Fibroblast of skin of left quadriceps (primary cell): ENCODE results near the gene DNMT3A.
A peak's percentile ranks its signal among the peaks of the same experiment; 100 is the strongest.

ENCODE experiments used
- DNase-seq, 2 experiments: peaks; one replicate each; pipeline ENCODE4 v3.0.0-alpha.2; 2013; ENCODE audit warnings: low read depth in 2 of 2

The DNMT3A gene

DNA sequence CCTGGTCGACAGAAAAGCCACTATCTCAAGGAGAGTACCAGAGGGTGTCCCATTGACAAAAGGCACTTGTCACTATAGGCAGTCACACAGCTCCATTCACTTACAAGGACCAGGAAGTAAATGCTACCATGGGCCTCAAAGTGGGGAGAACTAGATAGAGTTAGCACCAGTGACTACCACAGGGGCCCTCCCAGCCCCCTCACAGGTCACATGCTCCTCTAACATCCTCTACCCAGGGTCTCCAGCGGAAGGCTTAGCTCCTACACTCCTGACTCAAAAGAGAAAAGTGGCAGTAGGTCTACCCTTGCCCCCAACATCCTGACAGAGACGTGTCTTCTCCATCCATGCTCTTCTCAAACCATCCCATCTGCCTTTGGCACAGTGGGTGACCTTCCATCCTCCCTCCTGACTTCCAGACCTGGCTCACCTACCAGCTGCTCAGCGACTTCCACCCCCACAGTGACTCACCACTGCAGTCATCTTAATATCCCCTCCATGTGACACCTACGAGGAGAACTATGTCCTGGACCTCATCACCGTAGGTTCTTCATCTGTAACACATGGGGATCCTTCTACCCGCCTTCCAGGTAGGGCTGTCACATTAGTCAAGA is 5.6 kb upstream of the DNMT3A start:
- no peak for DNase-seq

DNA sequence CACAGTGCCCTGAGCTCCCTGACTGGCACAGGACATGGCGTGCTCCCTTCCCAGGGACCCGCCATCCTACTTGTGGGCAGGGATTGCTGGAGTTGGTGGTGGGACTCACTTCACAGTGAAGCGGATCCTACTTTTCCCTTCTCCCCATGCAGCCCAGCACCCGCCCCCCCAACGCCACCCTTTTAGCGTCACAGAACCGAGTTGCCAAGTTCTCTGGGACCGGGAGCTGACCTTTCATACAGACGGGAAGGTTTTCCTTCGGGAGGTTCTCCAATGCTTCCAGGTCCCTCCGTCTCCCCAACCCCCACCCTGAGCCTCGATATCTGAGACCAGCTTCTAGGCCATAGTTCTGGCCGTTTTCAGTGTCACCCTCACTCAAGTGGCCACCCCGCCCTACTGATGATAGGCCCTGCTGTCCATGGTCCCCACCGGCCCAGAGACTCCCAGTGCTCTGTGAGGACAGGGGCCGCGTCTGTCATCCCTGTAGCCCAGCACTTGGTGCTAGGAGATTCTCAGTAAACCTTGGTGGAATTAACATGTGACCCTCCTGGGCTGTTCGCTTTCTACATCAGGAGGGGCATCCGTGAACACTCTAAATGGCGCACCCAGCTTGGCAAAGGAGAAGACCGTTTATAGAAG is 1.6 kb upstream of the DNMT3A start:
- no peak for DNase-seq

DNA sequence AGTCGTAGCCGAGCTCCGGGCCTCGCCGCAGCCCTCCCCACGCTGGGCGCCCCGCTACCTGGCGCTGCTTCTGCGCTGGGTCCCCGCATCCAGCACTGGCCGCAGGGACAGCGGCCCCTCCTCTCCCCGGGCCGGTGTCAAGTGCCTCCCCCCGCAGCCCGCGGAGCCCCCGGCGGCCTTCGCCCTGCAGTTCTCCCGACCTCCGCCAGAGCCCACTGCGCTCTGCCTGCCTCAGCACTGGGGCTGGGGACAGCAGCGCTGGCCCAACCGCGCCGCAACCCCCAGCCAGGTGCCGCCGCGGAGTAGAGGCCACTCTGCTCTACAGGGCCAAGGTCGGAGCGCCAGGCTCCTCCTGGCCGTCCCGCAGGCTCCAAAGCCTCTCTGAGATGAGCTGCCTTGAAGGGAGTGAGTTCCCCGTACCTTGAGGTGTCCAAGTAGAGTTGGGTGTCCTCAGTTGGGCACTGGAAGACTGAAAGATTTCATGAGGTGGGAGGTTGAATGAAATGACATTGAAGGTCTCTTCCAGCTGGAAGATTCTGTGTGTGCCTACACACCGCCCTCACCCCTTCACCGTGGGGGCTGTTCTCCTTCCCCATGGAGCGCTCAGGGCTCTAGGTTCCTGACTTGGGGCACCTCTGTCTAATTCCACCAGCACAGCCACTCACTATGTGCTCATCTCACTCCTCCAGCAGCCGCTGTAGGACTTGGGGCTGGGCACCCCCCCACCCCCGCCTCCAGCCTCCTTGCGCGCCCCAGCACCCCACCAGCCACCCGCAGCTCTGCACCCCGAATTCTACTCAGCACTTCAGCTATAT is 854 bp upstream of the DNMT3A start:
- DNase-seq: peak; percentile 42 to 49

DNA sequence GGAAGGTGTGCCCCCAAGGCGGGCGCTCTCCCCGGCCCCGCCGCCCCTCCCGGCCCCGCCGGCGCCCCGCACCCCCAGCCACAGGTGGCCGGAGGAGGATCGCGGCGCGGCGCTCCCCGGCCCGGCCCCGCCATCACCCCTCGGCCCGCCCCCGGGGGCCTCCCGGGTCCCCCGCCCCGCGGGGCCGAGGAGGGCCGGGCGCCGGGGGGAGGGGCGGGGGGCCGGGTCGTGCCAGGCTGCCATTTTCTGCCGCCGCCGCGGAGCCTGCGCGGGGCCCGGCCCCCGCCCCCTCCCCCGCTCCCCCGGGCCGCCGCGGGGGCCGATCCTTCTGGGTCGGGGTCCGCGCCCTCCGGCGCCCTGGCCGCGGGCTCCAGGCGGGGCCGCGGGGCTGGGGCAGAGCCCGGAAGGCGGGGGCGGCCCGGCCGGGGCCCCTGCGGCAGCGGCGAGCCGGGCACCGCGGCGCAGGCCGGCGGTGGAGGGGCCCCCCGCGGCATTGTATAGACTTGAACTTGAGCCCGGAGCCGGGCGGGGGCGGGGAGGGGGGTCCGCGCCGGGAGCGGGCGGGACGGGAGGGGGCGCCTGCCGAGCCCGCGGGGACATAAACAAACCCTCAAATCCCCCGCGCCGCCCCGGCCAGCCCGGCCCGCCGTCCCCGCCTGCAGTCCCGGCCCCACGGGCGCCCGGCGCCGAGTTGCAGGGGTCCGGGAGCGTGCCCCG is 556 bp downstream of the DNMT3A start:
- no peak for DNase-seq

DNA sequence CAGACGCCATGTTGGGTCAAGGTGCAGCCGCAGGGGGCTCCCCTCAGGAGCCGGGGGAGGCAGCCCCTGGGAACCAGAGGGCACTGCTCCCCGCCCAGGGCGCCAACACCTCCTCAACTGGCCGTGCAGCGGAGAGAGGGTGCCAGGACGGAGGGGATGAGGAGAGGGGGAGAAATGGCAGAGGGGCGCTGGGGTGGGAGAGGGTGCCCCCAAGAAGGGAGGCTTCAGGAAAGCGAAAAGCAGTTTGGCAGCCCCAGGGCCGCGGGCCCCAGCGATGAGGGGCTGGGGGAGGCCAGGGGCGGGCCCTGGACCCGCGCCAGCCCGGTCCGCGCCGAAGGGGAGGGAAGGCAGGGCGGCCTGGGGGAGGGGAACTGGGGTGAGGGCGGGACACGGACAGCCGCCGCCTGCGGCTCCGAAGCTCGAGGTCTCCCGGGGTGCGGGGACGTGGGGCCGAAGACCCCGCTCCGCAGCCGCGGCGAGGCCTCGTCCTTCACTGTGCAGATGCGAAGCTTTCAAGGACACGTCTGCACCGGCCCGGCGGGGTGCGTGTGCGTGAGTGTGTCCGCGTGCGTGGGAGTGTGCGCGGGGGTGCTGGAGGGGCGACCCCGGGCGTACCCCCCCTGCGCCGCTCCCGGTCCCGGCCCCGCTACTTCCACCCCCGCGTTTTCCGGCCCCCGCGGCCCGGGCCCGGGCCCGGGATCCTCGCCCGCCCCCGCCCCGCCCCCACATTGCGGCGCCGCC is 1.4 kb downstream of the DNMT3A start:
- DNase-seq: no peak

DNA sequence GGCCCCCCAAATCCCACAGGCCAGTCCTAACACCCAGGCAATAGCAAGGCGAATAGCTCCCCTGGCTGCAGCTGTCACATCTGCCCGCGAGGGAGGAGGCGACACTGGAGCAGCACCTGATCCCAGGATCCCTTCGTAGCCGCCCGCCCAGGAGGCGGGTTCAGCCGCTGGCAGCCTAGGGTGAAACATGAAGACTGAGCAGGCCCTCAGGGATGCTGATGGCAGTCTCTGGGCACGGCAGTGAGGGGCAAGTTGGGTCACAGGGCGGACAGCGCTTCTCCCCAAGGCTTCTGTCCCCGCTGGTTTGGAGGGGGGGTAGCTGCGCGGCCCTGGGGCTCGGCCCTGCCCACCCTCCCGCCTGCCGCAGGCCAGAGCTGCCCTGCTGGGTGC is 1.9 kb downstream of the DNMT3A start:
- no peak for DNase-seq

DNA sequence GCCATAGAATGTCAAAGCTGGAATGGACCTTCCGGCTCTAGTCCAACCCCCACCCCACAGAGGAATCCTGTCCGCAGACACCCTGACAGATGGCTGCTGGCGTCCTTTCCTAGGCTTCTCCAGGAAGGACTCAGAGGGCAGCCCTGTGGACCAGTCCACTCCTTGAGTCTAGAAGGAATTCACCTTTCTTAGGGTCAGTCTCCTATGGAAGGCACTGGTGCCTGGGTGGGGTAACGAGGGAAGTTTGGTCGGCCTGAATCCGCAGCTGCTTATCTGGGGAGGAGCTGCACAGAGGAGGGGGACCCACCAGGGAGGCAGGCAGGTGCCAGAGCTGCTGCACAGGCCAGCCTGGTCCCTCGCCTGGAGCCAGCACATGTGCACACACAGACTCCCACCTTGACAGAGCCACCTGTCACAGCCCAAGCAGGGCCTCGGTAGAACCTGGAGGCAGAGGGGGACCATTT is 2.5 kb downstream of the DNMT3A start:
- DNase-seq: no peak

DNA sequence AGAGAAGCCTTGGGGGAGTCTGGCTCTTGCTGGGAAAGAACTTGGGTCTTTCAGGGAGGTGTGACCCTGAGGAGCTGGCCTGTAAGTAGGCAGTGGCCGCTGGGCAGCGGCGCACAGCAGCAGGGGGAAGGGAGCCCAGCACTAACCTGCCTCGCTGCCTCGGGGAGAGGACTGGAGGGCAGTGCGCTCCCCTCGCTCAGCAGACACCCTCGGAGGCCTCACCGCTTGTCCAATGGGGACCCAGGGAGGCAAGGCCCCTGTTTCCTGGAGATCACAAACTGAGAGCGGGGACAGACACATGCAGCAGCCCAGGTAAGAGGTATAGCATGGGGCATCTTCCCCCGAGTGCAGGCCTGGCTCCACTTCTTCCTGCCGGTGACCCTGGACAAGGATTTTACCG is 3.3 kb downstream of the DNMT3A start:
- DNase-seq: no peak

DNA sequence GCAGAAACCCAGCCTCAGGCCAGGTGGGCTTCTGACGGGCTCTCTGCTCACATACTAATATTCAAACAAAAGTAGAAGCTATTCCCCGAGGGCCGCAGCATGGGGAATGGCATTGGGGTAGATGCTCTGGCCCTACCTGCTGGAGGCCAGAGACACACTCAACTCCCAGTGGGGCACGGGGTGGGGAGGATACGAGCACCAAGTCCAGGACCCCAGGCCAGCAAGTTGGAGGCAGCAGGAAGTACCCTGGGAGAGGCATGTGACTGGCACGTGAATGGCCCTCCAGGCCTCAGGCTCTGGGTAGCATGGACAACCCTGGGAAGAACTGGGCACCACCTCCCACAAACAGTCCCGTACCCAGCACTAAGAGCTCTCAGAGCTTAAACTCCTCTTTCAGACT is 3.8 kb downstream of the DNMT3A start:
- DNase-seq: no peak

DNA sequence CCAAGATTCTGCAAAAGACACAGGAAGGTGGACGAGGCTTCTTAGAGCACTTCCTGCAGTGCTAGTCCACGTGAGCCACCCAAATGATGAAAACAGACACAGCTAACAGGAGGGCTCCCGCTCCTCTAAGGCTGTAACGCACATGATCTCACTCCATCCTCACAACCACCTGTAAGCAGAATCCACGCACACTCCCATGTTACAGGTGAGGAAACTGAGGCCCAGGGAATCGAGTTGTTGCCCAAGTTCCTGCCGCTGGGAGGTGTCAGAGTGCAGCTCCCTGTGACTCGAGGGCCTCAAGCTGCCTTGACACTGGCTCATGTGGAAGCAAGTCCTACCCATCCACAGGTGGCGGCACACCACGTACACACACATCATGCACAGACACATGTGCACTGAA is 4.4 kb downstream of the DNMT3A start:
- no peak for DNase-seq

DNA sequence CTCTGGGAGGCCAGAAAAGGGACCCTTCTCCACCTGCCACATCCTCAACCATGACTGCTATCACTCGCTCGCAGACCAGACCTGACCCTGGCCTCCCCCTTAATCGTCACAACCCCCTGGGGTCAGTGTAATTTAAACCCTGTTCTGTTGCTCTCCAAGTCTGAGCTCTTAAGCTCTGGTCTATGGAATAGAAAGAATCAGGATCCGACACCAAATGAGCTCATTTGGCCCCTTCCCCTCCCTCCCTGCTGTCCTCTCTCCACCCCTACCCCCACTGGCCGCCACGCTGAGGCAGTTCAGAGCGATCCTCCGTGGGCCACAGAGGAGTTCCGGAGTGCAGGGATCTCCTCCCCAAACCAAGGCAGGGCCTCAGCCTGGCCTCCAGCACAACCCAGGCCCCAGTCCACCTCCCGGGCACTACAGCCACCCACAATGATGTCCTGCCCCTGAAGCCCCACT is 5.3 kb downstream of the DNMT3A start:
- no peak for DNase-seq

DNA sequence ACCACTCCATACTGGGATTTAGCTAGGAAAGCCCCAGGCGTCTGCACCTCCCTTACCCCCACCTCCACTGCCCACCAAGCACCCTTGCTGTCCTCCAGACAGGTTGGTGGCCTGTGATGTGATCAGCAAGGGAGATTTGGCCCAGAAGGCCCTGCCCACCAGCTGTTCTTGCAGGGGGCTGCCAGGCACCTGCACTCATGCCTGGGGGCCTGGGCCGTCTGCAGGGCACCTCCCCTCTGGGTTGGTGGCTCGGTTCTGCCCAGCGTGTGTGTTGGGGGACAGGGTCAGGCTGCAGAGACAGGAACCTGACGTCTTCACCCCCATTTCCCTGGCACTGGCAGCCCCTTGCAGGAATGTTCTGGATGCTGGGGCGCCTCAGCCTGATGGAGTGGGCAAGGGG is 5.8 kb downstream of the DNMT3A start:
- no peak for DNase-seq

DNA sequence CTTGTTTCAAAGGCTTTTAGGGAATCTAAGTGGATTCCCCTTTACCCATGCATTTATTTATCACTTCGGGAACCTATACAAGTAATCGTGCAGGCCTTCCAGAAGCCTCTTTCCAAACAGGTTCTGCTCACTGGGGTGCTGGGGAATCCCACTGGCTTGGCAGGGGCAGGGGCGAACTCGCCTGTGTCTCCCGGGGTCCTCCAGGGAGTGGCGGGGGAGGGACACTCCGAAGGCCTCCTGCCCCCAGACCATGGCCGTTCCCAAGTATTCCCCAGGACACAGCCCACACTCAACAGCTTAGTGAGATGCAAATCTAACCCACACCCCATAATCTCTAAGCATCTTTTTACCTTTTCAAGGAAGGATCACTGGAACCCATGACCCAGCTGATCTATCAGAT is 6.5 kb downstream of the DNMT3A start:
- no peak for DNase-seq

DNA sequence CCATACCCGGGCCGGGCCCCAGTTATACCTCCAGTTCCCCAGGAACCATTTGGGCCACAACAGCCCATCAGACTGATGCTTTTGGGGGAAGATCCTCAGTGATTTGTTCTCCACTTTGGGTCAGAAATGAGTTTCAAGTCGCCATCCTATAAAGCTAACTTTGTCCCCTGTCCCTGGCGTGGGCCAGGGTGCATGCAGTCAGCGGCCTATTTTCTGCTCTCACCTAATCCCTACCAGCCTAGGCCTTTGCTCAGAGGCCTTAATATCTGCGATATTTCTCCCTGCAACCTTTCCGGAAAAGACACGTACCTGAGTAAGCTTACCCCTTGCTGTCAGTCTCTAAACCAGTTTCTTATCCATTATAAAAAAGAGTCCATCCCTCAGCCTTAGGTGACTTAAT is 7.2 kb downstream of the DNMT3A start:
- no peak for DNase-seq

DNA sequence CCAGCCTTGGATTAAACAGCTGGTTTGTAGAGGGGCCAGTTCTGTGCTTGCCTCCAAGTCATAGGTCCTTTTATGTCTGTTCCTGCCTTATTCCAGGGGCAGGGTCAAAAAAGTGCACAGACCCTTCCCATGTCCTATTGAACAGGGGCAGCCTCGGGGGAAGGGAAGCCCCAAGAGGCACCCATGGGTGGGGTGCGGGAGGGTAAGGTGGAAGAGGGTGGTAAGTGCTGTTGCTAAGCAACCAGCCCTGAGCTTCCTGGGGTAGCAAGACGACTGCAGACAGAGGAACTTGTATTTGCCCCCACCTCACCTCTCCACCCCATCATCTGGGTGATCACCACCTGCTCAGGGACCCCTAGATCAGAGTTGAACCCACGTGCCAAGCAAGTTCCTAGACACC is 7.7 kb downstream of the DNMT3A start:
- DNase-seq: no peak

DNA sequence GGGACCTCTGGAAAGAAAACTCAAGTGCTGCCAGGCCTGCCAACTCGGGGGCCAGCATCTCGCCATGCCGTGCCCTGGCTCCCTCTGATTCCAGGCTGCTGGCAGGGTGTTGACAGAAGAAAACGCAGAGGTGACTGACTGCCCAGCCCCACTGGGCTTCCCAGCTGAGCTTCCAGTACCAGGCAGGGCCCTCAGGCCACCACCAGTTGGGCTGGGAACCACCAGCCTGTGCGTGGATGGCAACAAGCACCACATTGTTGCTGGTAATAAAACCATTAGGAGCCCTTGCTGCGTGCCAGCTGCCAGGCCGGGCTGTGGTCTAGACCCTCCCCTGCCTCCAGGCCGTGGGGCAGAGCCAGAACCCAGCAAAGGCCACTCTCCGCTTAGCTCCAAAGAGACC is 9.2 kb downstream of the DNMT3A start:
- DNase-seq: no peak

DNA sequence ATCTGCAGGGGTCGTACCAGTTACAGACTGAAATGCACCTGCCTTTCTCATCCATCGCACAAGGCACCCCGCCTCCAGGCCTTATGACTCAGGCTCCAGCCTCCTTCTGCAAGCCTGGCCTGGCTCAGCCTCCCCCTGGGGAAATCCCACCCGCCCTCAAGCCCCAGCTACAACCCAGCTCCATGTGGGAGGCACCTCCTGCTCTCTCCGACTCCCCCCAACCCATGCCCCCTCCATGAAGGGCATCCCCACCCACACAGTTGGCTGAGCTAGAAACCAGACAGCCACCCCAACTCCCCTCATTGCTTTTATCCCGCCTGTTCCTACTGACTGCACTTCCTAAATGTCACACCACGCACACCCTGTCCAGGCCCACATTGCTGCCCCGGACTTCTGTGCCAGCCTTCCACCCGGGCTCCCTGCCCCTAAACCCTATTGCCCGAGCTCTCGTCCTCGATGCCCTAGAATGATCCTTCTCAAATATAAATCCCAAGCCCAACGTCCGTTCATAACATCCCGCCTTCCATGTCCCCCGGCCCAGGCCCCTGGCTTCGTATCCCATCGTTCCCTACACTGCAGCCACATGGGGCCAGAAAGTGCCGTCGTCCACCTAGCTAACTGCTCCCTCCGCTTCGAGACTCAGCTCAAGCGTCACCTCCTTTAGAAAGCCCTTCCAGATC is 9.9 kb downstream of the DNMT3A start:
- DNase-seq: no peak

DNA sequence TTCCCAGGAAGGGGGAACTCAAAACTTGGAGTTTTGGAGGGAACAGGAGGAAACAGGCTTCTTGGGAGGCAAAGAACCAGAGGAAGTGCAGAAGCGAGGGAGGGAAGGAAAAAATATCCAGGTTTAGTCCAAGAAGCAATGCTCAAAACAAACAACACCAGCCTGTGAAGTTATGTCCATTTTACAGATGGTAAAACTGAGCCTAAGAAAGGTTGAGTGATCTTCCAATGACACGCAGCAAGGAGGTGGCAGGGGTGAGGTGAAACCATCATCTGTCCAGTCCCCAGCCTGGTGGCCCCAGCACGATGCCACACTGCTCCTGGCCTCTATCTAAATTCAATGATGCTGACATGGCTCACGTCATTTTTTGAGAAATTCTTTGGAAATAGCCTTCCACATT is 10.8 kb downstream of the DNMT3A start:
- no peak for DNase-seq

DNA sequence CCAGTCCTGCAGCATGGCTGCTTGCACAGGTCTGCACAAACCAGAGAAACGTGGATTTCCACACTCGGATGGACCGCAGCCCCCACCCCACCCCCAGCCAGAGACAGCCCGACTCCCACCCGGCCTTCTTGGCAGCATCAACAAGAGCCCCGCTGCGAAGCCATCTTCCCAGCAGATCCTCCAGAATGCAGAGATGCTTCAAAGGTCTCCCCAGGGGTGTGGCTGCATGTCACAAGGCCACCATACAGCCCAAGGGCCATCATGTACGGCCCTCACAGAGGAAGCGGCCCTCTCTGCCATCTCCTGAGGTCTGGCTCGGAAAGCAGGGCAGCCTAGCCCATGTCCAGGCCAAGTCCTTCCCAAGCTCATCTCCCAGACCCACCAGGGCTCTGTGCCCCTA is 11.5 kb downstream of the DNMT3A start:
- no peak for DNase-seq

DNA sequence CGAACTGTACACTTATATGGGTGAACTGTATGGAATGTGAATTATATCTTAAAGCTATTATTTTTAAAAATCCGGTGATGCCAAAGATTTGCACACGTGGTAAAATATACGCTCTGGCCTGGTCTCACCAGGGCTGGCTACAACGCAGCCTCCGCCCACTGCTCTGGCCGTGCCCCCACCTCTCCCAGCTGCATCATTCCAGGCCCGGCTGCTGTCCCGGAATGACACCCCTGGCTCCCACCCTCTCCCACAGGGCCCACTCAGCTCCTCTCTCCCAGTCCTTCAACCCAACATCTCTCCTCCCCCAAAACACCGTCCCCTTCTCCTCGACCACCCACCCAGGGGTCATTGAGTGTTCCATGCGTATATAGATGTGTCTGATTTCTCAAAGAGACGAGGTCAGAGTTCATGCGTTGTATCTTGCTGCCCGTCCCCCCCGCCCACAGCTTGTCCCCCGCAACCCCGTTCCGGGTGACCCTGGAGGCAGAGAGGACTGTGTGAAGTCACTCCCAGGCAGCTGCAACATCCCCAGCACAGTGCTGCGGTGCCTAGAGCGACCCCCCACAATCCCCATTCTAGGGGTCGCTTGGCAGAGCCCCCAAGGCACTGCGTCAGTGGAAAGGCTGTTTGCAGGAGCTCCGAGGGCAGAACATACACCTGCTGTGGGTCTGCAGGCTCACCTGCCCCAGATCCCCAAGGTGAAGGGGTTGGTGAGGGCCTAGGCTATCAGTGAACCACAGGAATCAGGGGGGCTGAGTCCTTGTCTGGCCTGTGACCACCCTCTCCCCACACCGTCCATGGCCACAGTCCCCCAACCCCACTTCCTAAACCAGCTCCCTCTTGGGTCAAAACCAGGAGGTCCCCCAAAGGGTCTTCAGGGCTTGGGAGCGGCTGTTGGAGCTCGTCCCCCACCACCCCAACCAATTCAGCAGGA is 13.3 kb downstream of the DNMT3A start:
- DNase-seq: no peak
